Gastrocnemius medialis (tissue), 4 donors: Measurements from ENCODE around the gene PSKH1.

Experiments
- CTCF ChIP-seq, 5 experiments: fragments of 450-650 bp in 3 of 5; fragments of 200-600 bp in 2 of 5; sonication (generic) in 2 of 5; IDR thresholded peaks in 4 of 5; conservative IDR thresholded peaks in 1 of 5; 1 replicate in 4 of 5; 2 replicates in 1 of 5; pipeline ENCODE4 v1.5.1; 2016 to 2019; ENCODE audit warnings: antibody characterized with exemption in 5 of 5, mild to moderate bottlenecking in 3 of 5, moderate library complexity in 3 of 5
- POLR2A ChIP-seq, 2 donors: fragments of 450-650 bp; IDR thresholded peaks; one replicate each; pipeline ENCODE4 v1.6.1; 2017; ENCODE audit warnings: antibody characterized with exemption in 2 of 2, mild to moderate bottlenecking in 2 of 2, moderate library complexity in 2 of 2

GRCh38 chr16:67853670-67854069 lies 39.4 kb upstream of the PSKH1 start:
- TF ChIP-seq CTCF (IDR thresholded peaks at IDR 0.05 in 4 of 5, conservative IDR thresholded peaks at IDR 0.05 in 1 of 5) (no peak), POLR2A (IDR thresholded peaks at IDR 0.05) (no peak)
